Stimulated activated CD4-positive, alpha-beta T cell treated with anti-CD3 and anti-CD28 coated beads, Interleukin-12 subunit alpha, Interleukin-12 subunit beta, amount 100 ng/mL, for 24 hours (primary cell): ENCODE results near the gene LGR5.
"Not testable (repeated sequence)": the region's sequence is repeated elsewhere in the genome, so short reads cannot be mapped to it uniquely, and the experiment has no call there.

Experiments used
- DNase-seq, 2 experiments: peaks; one replicate each; pipeline ENCODE4 v3.0.0-alpha.2; 2020; ENCODE audit warnings: low read depth in 2 of 2

LGR5 gene

DNA sequence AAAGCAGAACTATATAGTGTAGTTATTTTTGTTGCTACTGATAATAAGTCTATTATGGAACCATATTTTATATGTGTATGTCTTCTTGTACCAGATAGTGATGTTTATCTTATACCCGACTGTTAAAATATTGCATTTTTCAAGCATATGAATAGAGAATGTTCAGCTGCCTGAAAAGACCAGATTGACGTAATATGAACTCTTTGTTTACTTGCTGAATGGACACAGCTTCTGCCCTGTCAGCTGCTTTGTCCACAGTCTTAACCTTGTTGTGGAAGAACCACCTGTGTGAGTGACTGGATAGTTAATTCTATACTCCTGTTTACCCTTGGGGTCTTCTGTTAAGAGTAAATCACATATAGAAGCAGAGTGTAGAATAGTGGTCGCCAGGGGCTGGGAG is 109.3 kb downstream of the LGR5 start:
- no peak for DNase-seq

GRCh38 chr12:71551529-71551928 is 111.9 kb downstream of the LGR5 start:
- no peak for DNase-seq

- no peak for DNase-seq
Measured at GRCh38 chr12:71552728-71553501, 113.3 kb downstream of the LGR5 start.

GRCh38 chr12:71555191-71555590 is 115.6 kb downstream of the LGR5 start:
- DNase-seq: no peak

DNA sequence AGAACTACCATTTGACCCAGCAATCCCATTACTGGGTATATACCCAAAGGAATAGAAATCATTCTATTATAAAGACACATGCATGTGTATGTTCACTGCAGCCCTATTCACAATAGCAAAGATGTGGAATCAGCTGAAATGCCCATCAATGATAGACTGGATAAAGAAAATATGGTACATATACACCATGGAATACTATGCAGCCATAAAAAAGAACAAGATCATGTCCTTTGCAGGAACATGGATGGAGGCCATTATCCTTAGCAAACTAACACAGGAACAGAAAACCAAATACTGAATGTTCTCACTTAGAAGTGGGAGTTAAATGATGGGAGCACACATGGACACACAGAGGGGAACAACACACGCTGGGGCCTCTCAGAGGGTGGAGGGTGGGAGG is 116.2 kb downstream of the LGR5 start:
- not testable (repeated sequence) for DNase-seq

DNA sequence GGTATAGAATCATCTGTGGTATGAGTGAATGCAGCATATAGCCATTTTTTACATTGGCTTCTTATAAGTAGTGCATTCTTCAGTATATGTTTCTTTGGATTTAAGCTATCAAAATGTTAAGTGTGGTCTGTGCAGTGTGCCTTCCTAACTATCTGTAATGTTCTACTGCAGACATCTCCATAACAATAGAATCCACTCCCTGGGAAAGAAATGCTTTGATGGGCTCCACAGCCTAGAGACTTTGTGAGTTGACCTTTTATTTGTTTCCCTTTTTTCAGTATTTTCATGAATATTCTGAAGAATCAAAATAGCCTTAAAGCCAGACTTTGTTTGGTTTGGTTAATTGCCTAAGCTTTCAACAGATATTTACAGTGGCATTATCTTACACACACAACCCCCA is 116.8 kb downstream of the LGR5 start:
- DNase-seq: no peak

GRCh38 chr12:71556875-71557274 is 117.3 kb downstream of the LGR5 start:
- DNase-seq: no peak

DNA sequence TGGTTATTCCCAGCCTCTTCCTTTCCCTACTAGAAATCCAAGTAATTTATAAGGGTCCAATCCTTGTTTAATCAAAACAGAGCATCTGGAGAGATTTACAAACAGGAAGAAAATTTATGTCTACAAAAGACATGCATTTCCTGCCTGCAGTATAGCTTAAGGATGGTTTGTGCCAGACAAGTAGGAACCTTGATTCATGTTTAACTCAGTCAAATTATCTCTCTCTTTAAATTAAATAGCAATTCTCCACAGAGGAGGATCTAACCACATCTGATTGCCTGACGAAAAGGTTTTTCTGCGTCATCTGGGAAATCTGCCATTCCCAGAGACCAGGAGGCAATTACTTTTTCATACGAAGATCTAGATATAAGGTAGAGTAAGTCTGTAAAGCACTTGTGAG is 118.8 kb downstream of the LGR5 start:
- no peak for DNase-seq

GRCh38 chr12:71562676-71563595 is 123.3 kb downstream of the LGR5 start:
- DNase-seq: no peak

DNA sequence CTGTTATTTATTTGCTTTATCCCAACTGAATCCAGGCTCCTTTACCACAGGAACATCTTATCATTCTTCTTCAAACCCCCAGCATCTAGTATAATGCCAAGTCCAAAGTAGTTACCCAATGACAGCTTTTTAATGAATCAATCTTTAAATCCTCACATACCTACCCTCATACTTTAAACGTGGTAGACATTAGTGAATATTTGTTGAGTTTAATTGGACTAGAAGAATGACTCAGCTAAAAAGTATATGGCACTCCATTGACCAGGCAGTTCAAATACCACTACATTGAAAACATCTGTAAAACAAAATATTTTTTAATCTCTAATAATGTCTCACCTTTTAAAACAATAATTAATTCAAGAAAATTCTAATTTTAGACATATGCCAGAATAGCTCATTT is 125.9 kb downstream of the LGR5 start:
- DNase-seq: no peak

DNA sequence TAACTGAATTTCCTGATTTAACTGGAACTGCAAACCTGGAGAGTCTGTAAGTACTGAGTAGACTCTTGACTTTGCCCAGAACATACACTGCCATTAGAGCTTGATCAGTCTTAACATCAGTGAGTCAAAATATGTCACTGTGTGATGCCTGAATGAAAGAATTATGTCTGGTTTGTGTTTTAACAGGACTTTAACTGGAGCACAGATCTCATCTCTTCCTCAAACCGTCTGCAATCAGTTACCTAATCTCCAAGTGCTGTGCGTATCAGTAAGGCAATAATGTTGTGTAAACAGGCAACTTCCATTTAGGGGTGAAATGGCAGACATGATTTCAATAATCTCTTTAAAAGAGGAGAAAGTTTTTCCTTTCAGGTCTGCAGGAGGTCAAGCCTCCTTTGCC is 127.1 kb downstream of the LGR5 start:
- no peak for DNase-seq

- no peak for DNase-seq
Measured at GRCh38 chr12:71567537-71567936, 127.9 kb downstream of the LGR5 start.

GRCh38 chr12:71569885-71570284 is 130.3 kb downstream of the LGR5 start:
- DNase-seq: not testable (repeated sequence)

- DNase-seq: no peak
Measured at GRCh38 chr12:71576496-71576895, 136.9 kb downstream of the LGR5 start.

- DNase-seq: no peak
Measured at GRCh38 chr12:71578694-71579258, 139.2 kb downstream of the LGR5 start.

DNA sequence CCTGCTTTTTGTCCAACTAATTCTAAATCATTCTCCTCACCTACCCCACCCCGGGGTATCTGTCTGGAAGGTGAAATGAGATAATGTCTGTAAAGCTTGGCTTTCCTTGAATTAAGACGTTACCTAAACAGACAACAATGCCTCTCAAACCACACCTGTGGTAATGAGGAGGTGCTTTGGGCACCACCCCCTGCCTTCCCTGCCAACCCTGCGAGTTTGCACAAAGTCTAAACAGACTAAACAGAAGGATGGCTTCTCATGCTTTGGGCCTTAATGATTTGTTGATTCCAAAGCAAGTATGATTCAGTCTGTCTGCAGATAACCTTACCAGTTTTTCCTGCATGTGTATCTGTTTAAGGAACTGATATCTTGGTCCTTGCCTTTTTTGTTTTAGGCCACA is 141.6 kb downstream of the LGR5 start:
- no peak for DNase-seq

DNA sequence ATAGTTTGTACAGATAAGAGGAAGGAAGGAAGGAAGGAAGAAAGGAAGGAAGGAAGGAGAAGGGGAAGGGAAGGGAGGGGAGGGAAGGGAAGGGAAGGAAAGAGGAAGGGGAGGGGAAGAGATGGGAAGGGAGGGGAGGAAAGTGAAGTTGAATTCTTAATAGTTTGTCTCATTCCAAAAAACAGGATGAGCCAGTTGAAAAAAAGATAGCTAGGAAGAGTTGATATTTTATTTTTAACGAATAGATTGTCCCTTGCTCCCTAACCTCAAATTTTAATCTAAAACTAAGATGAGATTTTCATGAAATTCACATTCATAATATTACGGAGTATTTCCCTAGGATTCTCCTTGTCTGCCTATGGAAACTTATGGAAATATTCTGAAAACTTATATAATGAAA is 143.3 kb downstream of the LGR5 start:
- DNase-seq: no peak

GRCh38 chr12:71584356-71584755 is 144.8 kb downstream of the LGR5 start:
- no peak for DNase-seq

GRCh38 chr12:71585218-71585617 is 145.6 kb downstream of the LGR5 start:
- no peak for DNase-seq

DNA sequence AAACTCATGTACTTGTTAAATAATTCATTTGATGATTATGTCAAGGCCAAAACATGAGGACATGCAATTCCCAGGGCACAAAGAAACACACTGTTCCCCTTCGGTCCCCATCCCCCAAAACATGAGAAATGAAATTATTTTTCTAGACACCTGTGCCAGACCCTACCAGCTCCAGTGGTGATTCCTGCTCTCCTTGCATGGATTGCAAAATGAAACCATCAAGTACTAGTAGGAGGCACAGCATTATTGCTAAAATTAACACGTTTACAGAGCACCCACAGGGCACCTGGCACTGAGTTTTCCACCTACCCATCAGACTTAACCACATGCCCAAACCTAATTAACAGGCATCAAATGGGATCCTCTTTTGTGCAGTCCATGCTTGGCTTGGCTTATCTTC is 147.4 kb downstream of the LGR5 start:
- DNase-seq: no peak

GRCh38 chr12:71589478-71589881 is 149.9 kb downstream of the LGR5 start:
- no peak for DNase-seq

DNA sequence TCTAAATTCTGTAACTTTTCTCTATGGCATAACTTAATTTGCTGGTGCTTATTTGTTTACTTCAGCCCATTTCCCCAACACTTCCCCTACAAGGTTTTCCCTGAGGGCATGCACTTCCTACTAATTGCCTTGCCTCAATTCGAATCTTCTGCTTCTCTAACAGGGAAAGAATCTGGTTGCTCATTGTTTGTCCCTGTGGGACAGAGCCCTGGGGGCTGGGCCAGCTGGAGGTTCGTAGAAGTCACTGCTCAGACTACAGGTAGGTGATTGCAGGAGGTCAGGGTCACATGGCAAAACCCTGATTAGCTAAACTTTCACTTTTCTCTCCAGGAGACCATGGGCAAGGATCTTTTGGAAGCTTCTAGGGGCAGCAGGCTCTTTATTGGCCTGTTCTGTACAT is 152.0 kb downstream of the LGR5 start:
- DNase-seq: no peak

DNA sequence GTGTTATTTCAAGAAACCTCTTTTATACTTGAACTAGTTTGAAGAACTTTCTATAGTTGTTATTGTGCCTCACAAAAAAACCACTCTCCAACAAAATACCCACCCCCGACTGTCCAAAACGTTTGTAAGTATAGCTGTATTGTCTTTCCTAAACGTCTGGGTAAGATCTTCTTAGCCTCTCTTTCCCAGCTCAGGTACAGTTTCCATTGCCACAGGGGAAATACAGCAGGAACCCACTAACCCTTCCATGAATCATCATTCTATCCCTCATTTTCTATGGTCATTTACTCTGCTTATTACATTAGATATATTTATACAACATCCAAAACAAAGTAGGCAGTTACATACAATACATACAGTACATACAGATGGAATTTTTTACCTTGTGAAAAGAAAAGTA is 153.2 kb downstream of the LGR5 start:
- no peak for DNase-seq
